Body of pancreas (tissue), 4 donors: ENCODE results near the gene RAB10. TPM values are rescaled to one million over a fixed set of nuclear protein-coding genes. Genes with fewer than 3 reads are reported as not detected.

Source experiments
- ATAC-seq: fragments of 150-250 bp; one replicate; pipeline ENCODE4 v1.9.1; 2016
- DNase-seq, 4 donors: peaks; one replicate each; pipeline ENCODE4 v3.0.0-alpha.2; 2019
- H3K27ac ChIP-seq, 4 donors: fragments of 200-600 bp; sonication (generic); 1 replicate in 3 of 4; 2 replicates in 1 of 4; pipeline versions ENCODE4 v1.5.1 to v1.6.1; 2016 to 2019; ENCODE audit warnings: mild to moderate bottlenecking in 1 of 4, mixed read lengths in 1 of 4, moderate library complexity in 1 of 4
- H3K27me3 ChIP-seq, 2 donors: fragments of 200-600 bp; sonication (generic); one replicate each; pipeline ENCODE4 v1.6.0; 2016; ENCODE audit warnings: mild to moderate bottlenecking in 1 of 2
- H3K36me3 ChIP-seq, 2 donors: fragments of 200-600 bp; sonication (generic); replicated peaks in 1 of 2; 2 replicates each; pipeline ENCODE4 v1.5.1; 2016; ENCODE audit warnings: low read depth in 2 of 2; ENCODE audit not compliant: insufficient read depth in 1 of 2
- H3K4me1 ChIP-seq: fragments of 200-600 bp; sonication (generic); one replicate; pipeline ENCODE4 v1.6.0; 2016
- H3K4me3 ChIP-seq, 2 donors: fragments of 200-600 bp; sonication (generic); 1 replicate in 1 of 2; 2 replicates in 1 of 2; pipeline ENCODE4 v1.5.1; 2016 to 2019
- H3K9me3 ChIP-seq, 3 donors: fragments of 200-600 bp; sonication (generic); 1 replicate in 2 of 3; 2 replicates in 1 of 3; pipeline ENCODE4 v1.5.1; 2016
- CTCF ChIP-seq, 7 experiments: fragments of 450-650 bp in 4 of 7; fragments of 200-600 bp in 3 of 7; sonication (generic) in 3 of 7; IDR thresholded peaks; one replicate each; pipeline ENCODE4 v1.5.1; 2016 to 2019; ENCODE audit warnings: antibody characterized with exemption in 7 of 7
- POLR2A ChIP-seq, 3 donors: fragments of 450-650 bp; IDR thresholded peaks; one replicate each; pipeline ENCODE4 v1.6.1; 2016; ENCODE audit warnings: antibody characterized with exemption in 3 of 3, mild to moderate bottlenecking in 2 of 3
- WGBS, 2 donors: methylation state at CpG; one replicate each; pipeline ENCODE4 v1.1.5; 2017; 5-methylcytosine and 5-hydroxymethylcytosine counted together
- intact Hi-C: fragments of 100-400 bp; cut with DNase I; formaldehyde crosslinking; loops from one replicate; pipeline ENCODE4 v1.15.1; 2023
- total RNA-seq, 2 donors: library from RNA; depleted of rRNA; stranded (reverse); fragments of >200 nt; gene quantifications; one replicate each; pipeline ENCODE4 v1.1.0, GENCODE V29; 2016

RAB10 gene
- total RNA-seq, 2 donors from 2014 or later = 41.5 to 115 TPM

- intact Hi-C loops = no loop called here
- DNase-seq = no peak
- no peaks in the 10 kb centered on the region for H3K27me3 ChIP-seq
- peaks cover 34% of the 10 kb centered on the region for H3K4me1 ChIP-seq
- H3K4me3 ChIP-seq = no peak overlapping the region
- H3K36me3 ChIP-seq = no peaks in the 10 kb centered on the region
- ATAC-seq = no peak
- H3K27ac ChIP-seq = no peak overlapping the region
- no peaks in the 10 kb centered on the region for H3K9me3 ChIP-seq
- no peak for TF ChIP-seq POLR2A (IDR thresholded peaks at IDR 0.05)
- TF ChIP-seq CTCF (IDR thresholded peaks at IDR 0.05) = no peak
These were observed 36.8 kb downstream of the RAB10 start for GRCh38 chr2:26070730-26071129.

GRCh38 chr2:26072925-26073768 lies 39.3 kb downstream of the RAB10 start:
- WGBS, 2 donors = 46 to 55% methylated on average over 1 of the region's 1 CpG
- no peak for ATAC-seq

DNA sequence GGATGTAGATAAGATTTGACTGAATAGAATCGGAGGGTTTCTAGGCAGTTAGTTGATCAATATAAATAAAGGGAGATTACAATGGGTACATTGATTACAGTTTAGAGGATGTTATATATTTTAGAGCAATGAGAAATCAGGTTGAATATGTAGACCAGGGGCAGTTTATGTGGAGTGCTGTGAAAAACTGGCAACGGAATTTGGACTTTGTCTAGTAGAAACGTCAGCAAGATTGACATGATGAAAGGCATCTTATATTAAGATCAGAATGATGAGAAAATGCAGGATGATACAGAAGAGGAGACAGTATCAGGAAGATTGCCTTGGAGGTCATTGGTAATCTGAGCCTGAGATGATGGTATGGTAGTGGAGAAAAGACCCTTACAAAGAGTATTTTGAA lies 39.9 kb downstream of the RAB10 start:
- no peaks in the 10 kb centered on the region for H3K36me3 ChIP-seq
- ATAC-seq (no peak), DNase-seq (no peak)
- H3K4me1 ChIP-seq = peaks cover 34% of the 10 kb centered on the region
- no peak overlapping the region for H3K4me3 ChIP-seq
- no peak overlapping the region for H3K27ac ChIP-seq
- intact Hi-C loops = no loop called here
- no peak for TF ChIP-seq CTCF (IDR thresholded peaks at IDR 0.05)
- no peaks in the 10 kb centered on the region for H3K9me3 ChIP-seq
- 42 to 44% methylated on average over 3 of the region's 3 CpGs for WGBS, 2 donors
- H3K27me3 ChIP-seq = no peaks in the 10 kb centered on the region

More at GRCh38 chr2:26072925-26073768, 39.3 kb downstream of the RAB10 start:
- Histone ChIP-seq H3K36me3 (no peaks in the 10 kb centered on the region), H3K4me3 (no peak overlapping the region), H3K9me3 (no peaks in the 10 kb centered on the region), H3K27ac (no peak overlapping the region), H3K4me1 (peaks cover 41% of the 10 kb centered on the region), H3K27me3 (no peaks in the 10 kb centered on the region)
- DNase-seq = no peak
- no peak for TF ChIP-seq POLR2A (IDR thresholded peaks at IDR 0.05)
- TF ChIP-seq CTCF (IDR thresholded peaks at IDR 0.05) = no peak
- intact Hi-C loops = no loop called here

DNA sequence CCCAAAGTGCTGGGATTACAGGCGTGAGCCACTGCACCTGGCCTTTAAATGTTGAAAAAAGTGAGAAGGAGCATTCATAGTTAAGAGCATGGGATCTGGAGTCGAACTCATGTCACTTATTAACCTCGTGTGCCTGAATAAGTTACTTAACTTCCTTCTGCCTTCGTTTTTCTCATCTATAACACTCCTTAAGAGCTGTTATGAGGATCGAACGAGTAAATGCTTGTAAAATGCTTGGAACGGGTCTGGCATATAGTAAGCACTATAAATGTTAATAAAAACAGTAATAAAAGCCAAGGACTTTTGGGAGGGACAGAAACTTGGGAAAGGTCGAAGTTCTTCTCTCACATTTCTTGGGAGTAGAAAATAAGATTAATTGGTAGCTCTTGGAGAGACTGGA lies 40.8 kb downstream of the RAB10 start:
- 40 to 45% methylated on average over 8 of the region's 8 CpGs for WGBS, 2 donors
- DNase-seq = no peak
- no peak for ATAC-seq
- TF ChIP-seq CTCF (IDR thresholded peaks at IDR 0.05) (no peak), POLR2A (IDR thresholded peaks at IDR 0.05) (no peak)
- intact Hi-C loops = no loop called here
- H3K9me3 ChIP-seq = no peaks in the 10 kb centered on the region
- H3K27me3 ChIP-seq = no peaks in the 10 kb centered on the region
- H3K4me3 ChIP-seq = no peak overlapping the region
- no peaks in the 10 kb centered on the region for H3K36me3 ChIP-seq
- peak overlapping the region in 2 of 4 donors; percentile 9 to 11 for H3K27ac ChIP-seq
- peaks cover 32% of the 10 kb centered on the region for H3K4me1 ChIP-seq

DNA sequence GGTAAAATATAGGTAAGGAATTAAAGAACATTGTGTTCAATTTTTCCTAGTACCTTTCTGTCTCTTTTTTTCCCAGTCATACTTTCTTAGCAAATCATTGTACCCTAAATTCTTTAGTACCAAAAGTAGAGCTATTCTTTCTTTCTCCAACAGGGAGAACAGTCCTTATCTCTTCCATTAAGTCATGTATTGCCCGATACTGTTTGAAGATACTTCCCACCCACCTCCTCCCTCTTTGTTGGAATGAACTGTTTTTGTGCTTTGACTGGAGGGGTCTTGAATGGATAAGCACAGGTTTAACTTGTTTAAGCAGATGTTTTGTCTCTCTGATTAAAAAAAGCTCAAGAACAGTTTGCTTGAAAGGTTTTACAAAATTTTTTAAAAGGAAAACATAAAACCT lies 41.3 kb downstream of the RAB10 start:
- 18 to 27% methylated on average over 1 of the region's 1 CpG for WGBS, 2 donors
- H3K4me3 ChIP-seq = no peak overlapping the region
- TF ChIP-seq POLR2A (IDR thresholded peaks at IDR 0.05) (no peak), CTCF (IDR thresholded peaks at IDR 0.05) (no peak)

More for the DNA sequence above, 41.3 kb downstream of the RAB10 start:
- Histone ChIP-seq H3K9me3 (no peaks in the 10 kb centered on the region), H3K4me1 (peaks cover 32% of the 10 kb centered on the region), H3K36me3 (no peaks in the 10 kb centered on the region), H3K27ac (peak overlapping the region in 1 of 4 donors; percentile 9), H3K27me3 (no peaks in the 10 kb centered on the region)
- intact Hi-C loops = no loop called here
- DNase-seq (no peak), ATAC-seq (no peak)
